Fibroblast of lung (primary cell): ENCODE measurements around the gene TP53BP1. TPM values are rescaled to one million over a fixed set of nuclear protein-coding genes. Genes with fewer than 3 reads are reported as not detected.
A peak's percentile ranks its signal among the peaks of the same experiment; 100 is the strongest.

Experiments
- DNase-seq, 2 donors: peaks; one replicate each; pipeline versions ENCODE4 v3.0.0 to v3.0.0-alpha.2; 2010; ENCODE audit warnings: low read depth in 2 of 2
- H2AFZ ChIP-seq: 2 replicates; pipeline ENCODE4 v1.5.1; 2012; ENCODE audit warnings: low read length, control low read depth, inconsistent platforms
- H3K27ac ChIP-seq: 2 replicates; pipeline ENCODE4 v1.5.1; 2011; ENCODE audit warnings: low read length, control low read depth; ENCODE audit not compliant: insufficient read depth
- H3K27me3 ChIP-seq: 2 replicates; pipeline ENCODE4 v1.5.1; 2011; ENCODE audit warnings: mild to moderate bottlenecking, low read length; ENCODE audit not compliant: control insufficient read depth, insufficient read depth
- H3K36me3 ChIP-seq: 2 replicates; pipeline ENCODE4 v1.5.1; 2011; ENCODE audit warnings: low read length; ENCODE audit not compliant: control insufficient read depth, insufficient read depth
- H3K4me1 ChIP-seq: 2 replicates; pipeline ENCODE4 v1.5.1; 2011; ENCODE audit warnings: low read length; ENCODE audit not compliant: control insufficient read depth, insufficient read depth; ENCODE audit errors: extremely low read depth
- H3K4me2 ChIP-seq: 2 replicates; pipeline ENCODE4 v1.5.1; 2011; ENCODE audit warnings: low read length, control low read depth; ENCODE audit not compliant: insufficient read depth; ENCODE audit errors: extremely low read depth
- H3K4me3 ChIP-seq, 4 experiments: fragments of 200-600 bp in 1 of 4; sonication (generic) in 1 of 4; replicated peaks in 1 of 4; 2 replicates each; pipeline ENCODE4 v1.5.1; 2011 to 2016; ENCODE audit warnings: low read length in 4 of 4, low read depth in 3 of 4, mild to moderate bottlenecking in 3 of 4, control low read depth in 2 of 4, inconsistent platforms in 1 of 4, mixed read lengths in 1 of 4; ENCODE audit not compliant: insufficient read depth in 1 of 4; ENCODE audit errors: control extremely low read depth in 1 of 4
- H3K79me2 ChIP-seq: 2 replicates; pipeline ENCODE4 v1.5.1; 2012; ENCODE audit warnings: mild to moderate bottlenecking, low read length, inconsistent platforms; ENCODE audit not compliant: control insufficient read depth, insufficient read depth
- H3K9ac ChIP-seq: 2 replicates; pipeline ENCODE4 v1.5.1; 2011; ENCODE audit warnings: mild to moderate bottlenecking, low read length, control low read depth; ENCODE audit not compliant: insufficient read depth
- H3K9me3 ChIP-seq: 2 replicates; pipeline ENCODE4 v1.5.1; 2012; ENCODE audit warnings: low read depth, low read length; ENCODE audit not compliant: control insufficient read depth, insufficient read depth
- H4K20me1 ChIP-seq: 2 replicates; pipeline ENCODE4 v1.5.1; 2011; ENCODE audit warnings: low read length; ENCODE audit not compliant: control insufficient read depth, insufficient read depth; ENCODE audit errors: extremely low read depth
- CTCF ChIP-seq, 2 donors: IDR thresholded peaks in 1 of 2; conservative IDR thresholded peaks in 1 of 2; 1 replicate in 1 of 2; 2 replicates in 1 of 2; pipeline ENCODE4 v1.5.1; 2011 to 2012; ENCODE audit warnings: low read length in 2 of 2, control low read depth in 1 of 2, inconsistent platforms in 1 of 2, low read depth in 1 of 2, mild to moderate bottlenecking in 1 of 2
- EZH2 ChIP-seq: IDR thresholded peaks from 2 replicates; pipeline ENCODE4 v1.5.1; 2012; ENCODE audit warnings: low read length, control low read depth, mild to moderate bottlenecking; ENCODE audit errors: missing control alignments
- polyA plus RNA-seq, 2 donors: library from polyadenylated mRNA; depleted of rRNA in 1 of 2; stranded (reverse) in 1 of 2; unstranded in 1 of 2; fragments of >200 nt; gene quantifications; 2 replicates each; pipeline ENCODE4 v1.2.1, GENCODE V29; 2011 to 2012; ENCODE audit warnings: missing spikeins in 1 of 2
- total RNA-seq: library from RNA; depleted of rRNA; stranded (reverse); fragments of >200 nt; gene quantifications from 2 replicates; pipeline ENCODE4 v1.2.1, GENCODE V29; 2014

Gene TP53BP1
- total and polyA plus RNA-seq, 2 donors (not counting 1 experiment from before 2014, with no cell fraction given): 38.8 to 132 TPM

GRCh38 chr15:43484455-43484854 lies 8.5 kb downstream of the TP53BP1 start:
- H3K9ac ChIP-seq: no peak overlapping the region
- H4K20me1 ChIP-seq: no peaks in the 10 kb centered on the region
- DNase-seq: no peak
- no peak overlapping the region for H3K27ac ChIP-seq
- H3K4me1 ChIP-seq: no peaks in the 10 kb centered on the region
- H3K9me3 ChIP-seq: no peaks in the 10 kb centered on the region
- H3K4me3 ChIP-seq: no peak overlapping the region
- peaks cover 10% of the 10 kb centered on the region for H3K36me3 ChIP-seq
- no peaks in the 10 kb centered on the region for H3K79me2 ChIP-seq
- H3K27me3 ChIP-seq: no peaks in the 10 kb centered on the region
- no peak overlapping the region for H2AFZ ChIP-seq
- TF ChIP-seq EZH2 (no peak), CTCF (conservative IDR thresholded peaks at IDR 0.05 in 1 of 2, IDR thresholded peaks at IDR 0.05 in 1 of 2; ENCODE audit: low read depth in 1 of 2, low read length in 2 of 2) (no peak)
- H3K4me2 ChIP-seq: no peak overlapping the region

- H3K79me2 ChIP-seq: no peaks in the 10 kb centered on the region
- no peak overlapping the region for H3K4me2 ChIP-seq
- TF ChIP-seq CTCF (conservative IDR thresholded peaks at IDR 0.05 in 1 of 2, IDR thresholded peaks at IDR 0.05 in 1 of 2; ENCODE audit: low read depth in 1 of 2, low read length in 2 of 2) (peak; percentile 23 to 29), EZH2 (no peak)
- no peaks in the 10 kb centered on the region for H4K20me1 ChIP-seq
- no peak overlapping the region for H2AFZ ChIP-seq
- peaks cover 12% of the 10 kb centered on the region for H3K36me3 ChIP-seq
- H3K4me3 ChIP-seq: no peak overlapping the region
- no peaks in the 10 kb centered on the region for H3K4me1 ChIP-seq
- no peak overlapping the region for H3K27ac ChIP-seq
- H3K9ac ChIP-seq: no peak overlapping the region
- H3K27me3 ChIP-seq: no peaks in the 10 kb centered on the region
- no peaks in the 10 kb centered on the region for H3K9me3 ChIP-seq
- peak in 1 of 2 donors; percentile 57 for DNase-seq
Measured at GRCh38 chr15:43483297-43484128, 9.4 kb downstream of the TP53BP1 start.

- no peak overlapping the region for H2AFZ ChIP-seq
- H3K4me2 ChIP-seq: no peak overlapping the region
- no peaks in the 10 kb centered on the region for H3K79me2 ChIP-seq
- peaks cover 7% of the 10 kb centered on the region for H3K36me3 ChIP-seq
- DNase-seq: no peak
- H3K9me3 ChIP-seq: no peaks in the 10 kb centered on the region
- no peaks in the 10 kb centered on the region for H3K4me1 ChIP-seq
- no peaks in the 10 kb centered on the region for H4K20me1 ChIP-seq
- H3K9ac ChIP-seq: no peak overlapping the region
- H3K4me3 ChIP-seq: no peak overlapping the region
- H3K27me3 ChIP-seq: no peaks in the 10 kb centered on the region
- H3K27ac ChIP-seq: no peak overlapping the region
- no peak for TF ChIP-seq EZH2
- no peak for TF ChIP-seq CTCF (conservative IDR thresholded peaks at IDR 0.05 in 1 of 2, IDR thresholded peaks at IDR 0.05 in 1 of 2; ENCODE audit: low read depth in 1 of 2, low read length in 2 of 2)
Measured at GRCh38 chr15:43473885-43474284, 19.1 kb downstream of the TP53BP1 start.
